ENCODE data around the gene FAM47E.
"Not testable (repeated sequence)": the region's sequence is repeated elsewhere in the genome, so short reads cannot be mapped to it uniquely, and the experiment has no call there.

Gene FAM47E

GRCh38 chr4:76271248-76271647 lies 19.7 kb downstream of the FAM47E start:
- no peak for DNase-seq

GRCh38 chr4:76272073-76272472 lies 20.6 kb downstream of the FAM47E start:
- DNase-seq: no peak

GRCh38 chr4:76272582-76272981 lies 21.1 kb downstream of the FAM47E start:
- no peak for DNase-seq

GRCh38 chr4:76272999-76273398 lies 21.5 kb downstream of the FAM47E start:
- no peak for DNase-seq

GRCh38 chr4:76275486-76276124 lies 24.1 kb downstream of the FAM47E start:
- DNase-seq: no peak

- no peak for DNase-seq
Observed at GRCh38 chr4:76276813-76277212, 25.3 kb downstream of the FAM47E start.

GRCh38 chr4:76277667-76278066 lies 26.1 kb downstream of the FAM47E start:
- no peak for DNase-seq

- no peak for DNase-seq
Observed at GRCh38 chr4:76278583-76278982, 27.1 kb downstream of the FAM47E start.

- no peak for DNase-seq
Observed at GRCh38 chr4:76279462-76279861, 27.9 kb downstream of the FAM47E start.

- DNase-seq: no peak
Observed at GRCh38 chr4:76280488-76281441, 29.2 kb downstream of the FAM47E start.

GRCh38 chr4:76281594-76281993 lies 30.1 kb downstream of the FAM47E start:
- DNase-seq: not testable (repeated sequence)

- no peak for DNase-seq
Observed at GRCh38 chr4:76282941-76283689, 31.6 kb downstream of the FAM47E start.

GRCh38 chr4:76283900-76284299 lies 32.4 kb downstream of the FAM47E start:
- DNase-seq: no peak

- DNase-seq: not testable (repeated sequence)
Observed at GRCh38 chr4:76287811-76288210, 36.3 kb downstream of the FAM47E start.

GRCh38 chr4:76292730-76293129 lies 41.2 kb downstream of the FAM47E start:
- DNase-seq: no peak

- DNase-seq: no peak
Observed at GRCh38 chr4:76293772-76294171, 42.3 kb downstream of the FAM47E start.

- DNase-seq: no peak
Observed at GRCh38 chr4:76296286-76296820, 44.8 kb downstream of the FAM47E start.

- no peak for DNase-seq
Observed at GRCh38 chr4:76298227-76298626, 46.7 kb downstream of the FAM47E start.

- DNase-seq: no peak
Observed at GRCh38 chr4:76300012-76300411, 48.5 kb downstream of the FAM47E start.

- no peak for DNase-seq
Observed at GRCh38 chr4:76301068-76301774, 49.7 kb downstream of the FAM47E start.

- no peak for DNase-seq
Observed at GRCh38 chr4:76301775-76302162, 50.2 kb downstream of the FAM47E start.

- DNase-seq: no peak
Observed at GRCh38 chr4:76302826-76303438, 51.4 kb downstream of the FAM47E start.
